ENCODE data around the gene TMEM204.
"Not testable (repeated sequence)": the region's sequence is repeated elsewhere in the genome, so short reads cannot be mapped to it uniquely, and the experiment has no call there.

Gene TMEM204

GRCh38 chr16:1575578-1575977 is 42.1 kb downstream of the TMEM204 start:
- DNase-seq, result no peak
- in situ Hi-C loops (cut with MboI; ENCODE audit: low pct_unique_long_range_greater_than_20kb, low sequenced_read_pairs), result no loop called here

- in situ Hi-C loops (cut with MboI; ENCODE audit: low pct_unique_long_range_greater_than_20kb, low sequenced_read_pairs), result no loop called here
- peak; percentile 45 for DNase-seq
Observed at GRCh38 chr16:1579214-1579613, 45.7 kb downstream of the TMEM204 start.

- DNase-seq, result no peak
- in situ Hi-C loops (cut with MboI; ENCODE audit: low pct_unique_long_range_greater_than_20kb, low sequenced_read_pairs), result no loop called here
Observed at GRCh38 chr16:1580256-1580655, 46.8 kb downstream of the TMEM204 start.

GRCh38 chr16:1580956-1581355 is 47.5 kb downstream of the TMEM204 start:
- DNase-seq, result no peak
- in situ Hi-C loops (cut with MboI; ENCODE audit: low pct_unique_long_range_greater_than_20kb, low sequenced_read_pairs), result no loop called here

- DNase-seq, result no peak
- in situ Hi-C loops (cut with MboI; ENCODE audit: low pct_unique_long_range_greater_than_20kb, low sequenced_read_pairs), result no loop called here
Observed at GRCh38 chr16:1581804-1582203, 48.3 kb downstream of the TMEM204 start.

GRCh38 chr16:1583180-1583579 is 49.7 kb downstream of the TMEM204 start:
- no peak for DNase-seq
- in situ Hi-C loops (cut with MboI; ENCODE audit: low pct_unique_long_range_greater_than_20kb, low sequenced_read_pairs), result no loop called here

GRCh38 chr16:1584926-1585484 is 51.5 kb downstream of the TMEM204 start:
- in situ Hi-C loops (cut with MboI; ENCODE audit: low pct_unique_long_range_greater_than_20kb, low sequenced_read_pairs), result no loop called here

GRCh38 chr16:1590366-1590765 is 56.9 kb downstream of the TMEM204 start:
- no peak for DNase-seq
- in situ Hi-C loops (cut with MboI; ENCODE audit: low pct_unique_long_range_greater_than_20kb, low sequenced_read_pairs), result no loop called here

More at GRCh38 chr16:1584926-1585484, 51.5 kb downstream of the TMEM204 start:
- DNase-seq, result no peak

GRCh38 chr16:1590930-1591705 is 57.7 kb downstream of the TMEM204 start:
- in situ Hi-C loops (cut with MboI; ENCODE audit: low pct_unique_long_range_greater_than_20kb, low sequenced_read_pairs), result no loop called here
- DNase-seq, result no peak

- in situ Hi-C loops (cut with MboI; ENCODE audit: low pct_unique_long_range_greater_than_20kb, low sequenced_read_pairs), result no loop called here
- no peak for DNase-seq
Observed at GRCh38 chr16:1592446-1592845, 59.0 kb downstream of the TMEM204 start.

- DNase-seq; in situ Hi-C loops (cut with MboI; ENCODE audit: low pct_unique_long_range_greater_than_20kb, low sequenced_read_pairs): not testable (repeated sequence)
Observed at GRCh38 chr16:1595511-1595910, 62.0 kb downstream of the TMEM204 start.

GRCh38 chr16:1596516-1596915 is 63.0 kb downstream of the TMEM204 start:
- in situ Hi-C loops (cut with MboI; ENCODE audit: low pct_unique_long_range_greater_than_20kb, low sequenced_read_pairs), result no loop called here
- DNase-seq, result no peak

GRCh38 chr16:1597154-1597553 is 63.7 kb downstream of the TMEM204 start:
- in situ Hi-C loops (cut with MboI; ENCODE audit: low pct_unique_long_range_greater_than_20kb, low sequenced_read_pairs), result no loop called here
- no peak for DNase-seq

- DNase-seq, result no peak
- in situ Hi-C loops (cut with MboI; ENCODE audit: low pct_unique_long_range_greater_than_20kb, low sequenced_read_pairs), result no loop called here
Observed at GRCh38 chr16:1601031-1601430, 67.6 kb downstream of the TMEM204 start.

- in situ Hi-C loops (cut with MboI; ENCODE audit: low pct_unique_long_range_greater_than_20kb, low sequenced_read_pairs), result no loop called here
- DNase-seq, result no peak
Observed at GRCh38 chr16:1601489-1601888, 68.0 kb downstream of the TMEM204 start.

GRCh38 chr16:1602285-1602684 is 68.8 kb downstream of the TMEM204 start:
- DNase-seq, result no peak
- in situ Hi-C loops (cut with MboI; ENCODE audit: low pct_unique_long_range_greater_than_20kb, low sequenced_read_pairs), result no loop called here
